K562 (cell line): Measurements from ENCODE around the gene GLRA1. TPM values are rescaled to one million over a fixed set of nuclear protein-coding genes. Genes with fewer than 3 reads are reported as not detected.
"Not testable (repeated sequence)": the region's sequence is repeated elsewhere in the genome, so short reads cannot be mapped to it uniquely, and the experiment has no call there.

Source experiments
- ATAC-seq: fragments of 200-7000 bp; cut with Tn5 transposase; 3 replicates; pipeline ENCODE4 v1.9.1; 2020; ENCODE audit warnings: moderate library complexity
- BruUV-seq: library from RNA; stranded (reverse); fragments of 400-500 nt; replicated peaks from 2 replicates; lab custom pipeline; 2021; lab: Mats Ljungman, UMichigan
- CTCF ChIA-PET: fragments of 300-600 bp; formaldehyde crosslinking; extraction: SDS; loops from one replicate; lab custom pipeline; 2021; ENCODE audit warnings: low intra/inter-chr PET ratio; lab: Yijun Ruan, JAX
- POLR2A ChIA-PET: fragments of 300-600, 350-650 bp; sonication (Branson Sonifier 250); formaldehyde crosslinking; extraction: SDS; loops from one replicate; lab custom pipeline; 2021; ENCODE audit warnings: antibody characterized with exemption, inconsistent platforms; lab: Yijun Ruan, JAX
- DNase-seq, 4 experiments: peaks; one replicate each; pipeline versions ENCODE4 v3.0.0 to v3.0.0-alpha.2; 2011 to 2018; ENCODE audit warnings: low spot score in 3 of 4, mixed read lengths in 3 of 4; ENCODE audit errors: extremely low read depth in 1 of 4
- FAIRE-seq: peaks from 2 replicates; lab custom pipeline; 2011; peaks lifted over from hg19 to GRCh38; lab: Jason Lieb, UNC
- H2AFZ ChIP-seq: 2 replicates; pipeline ENCODE4 v1.6.0; 2011; ENCODE audit warnings: low read depth, low read length, control low read depth, inconsistent platforms
- H3K27ac ChIP-seq: fragments of 200-600 bp; 3 replicates; pipeline ENCODE4 v1.8.0; 2011; ENCODE audit warnings: low read depth, mild to moderate bottlenecking, control low read depth, inconsistent platforms, low read length, moderate library complexity, mixed read lengths; ENCODE audit errors: extremely low read depth
- H3K27me3 ChIP-seq, 2 experiments: fragments of 300-600 bp in 1 of 2; 2 replicates in 1 of 2; 3 replicates in 1 of 2; pipeline versions ENCODE4 v1.6.0 to v1.8.0; 2011; ENCODE audit warnings: inconsistent platforms in 2 of 2, low read length in 2 of 2, mild to moderate bottlenecking in 1 of 2, mixed read lengths in 1 of 2, moderate library complexity in 1 of 2; ENCODE audit not compliant: control insufficient read depth in 2 of 2, insufficient read depth in 2 of 2
- H3K36me3 ChIP-seq: fragments of 300-600 bp; 3 replicates; pipeline ENCODE4 v1.8.0; 2011; ENCODE audit warnings: mild to moderate bottlenecking, low read length, inconsistent platforms; ENCODE audit not compliant: control insufficient read depth, insufficient read depth
- H3K4me1 ChIP-seq, 2 experiments: fragments of 200-600 bp in 1 of 2; replicated peaks in 1 of 2; 2 replicates in 1 of 2; 3 replicates in 1 of 2; pipeline versions ENCODE4 v1.5.1 to v1.8.0; 2011; ENCODE audit warnings: inconsistent platforms in 2 of 2, low read length in 2 of 2, mild to moderate bottlenecking in 1 of 2, mixed read lengths in 1 of 2, moderate library complexity in 1 of 2; ENCODE audit not compliant: control insufficient read depth in 2 of 2, insufficient read depth in 2 of 2
- H3K4me2 ChIP-seq: 2 replicates; pipeline ENCODE4 v1.6.1; 2011; ENCODE audit warnings: low read length, control low read depth, inconsistent platforms, mixed read lengths; ENCODE audit not compliant: insufficient read depth
- H3K4me3 ChIP-seq: fragments of 200-600 bp; sonication (generic), shearing (Covaris generic); 2 replicates; pipeline ENCODE4 v1.5.1; 2016; ENCODE audit warnings: control low read depth, inconsistent platforms
- H3K79me2 ChIP-seq: fragments of 200-600 bp; 3 replicates; pipeline ENCODE4 v1.8.0; 2011; ENCODE audit warnings: low read length, inconsistent platforms; ENCODE audit not compliant: control insufficient read depth, insufficient read depth
- H3K9ac ChIP-seq, 2 experiments: 2 replicates each; pipeline versions ENCODE4 v1.6.0 to v1.6.1; 2011; ENCODE audit warnings: low read depth in 2 of 2, low read length in 2 of 2, control low read depth in 1 of 2, inconsistent platforms in 1 of 2, mild to moderate bottlenecking in 1 of 2, mixed read lengths in 1 of 2; ENCODE audit not compliant: insufficient read depth in 1 of 2
- H3K9me1 ChIP-seq: one replicate; pipeline ENCODE4 v1.6.0; 2011; ENCODE audit warnings: inconsistent platforms, mild to moderate bottlenecking, low read length, moderate library complexity; ENCODE audit not compliant: control insufficient read depth, insufficient read depth
- H3K9me3 ChIP-seq: replicated peaks from 2 replicates; pipeline ENCODE4 v1.5.1; 2011; ENCODE audit warnings: low read depth, low read length, inconsistent platforms; ENCODE audit not compliant: control insufficient read depth, insufficient read depth
- H4K20me1 ChIP-seq: replicated peaks from 2 replicates; pipeline ENCODE4 v1.6.1; 2011; ENCODE audit warnings: low read length, inconsistent platforms, mixed read lengths; ENCODE audit not compliant: control insufficient read depth, insufficient read depth
- MAFG ChIP-seq: fragments of 450-650 bp; conservative IDR thresholded peaks from 2 replicates; pipeline ENCODE4 v1.6.1; 2016; ENCODE audit warnings: missing genetic modification characterization, missing compliant biosample characterization
- ZFP1 ChIP-seq: fragments of 450-650 bp; formaldehyde crosslinking; IDR thresholded peaks from 2 replicates; pipeline ENCODE4 v1.4.0; 2020; ENCODE audit warnings: mild to moderate bottlenecking, mixed read lengths
- WGBS: fragments of 100-300 bp; shearing (Covaris generic); methylation state at CpG from one replicate; pipeline ENCODE4 v1.1.6; 2016; ENCODE audit warnings: low coverage, mixed read lengths; ENCODE audit not compliant: insufficient coverage; ENCODE audit errors: missing lambda C conversion rate; 5-methylcytosine and 5-hydroxymethylcytosine counted together
- in situ Hi-C: fragments of 300-500 bp; cut with MboI; formaldehyde crosslinking; loops from 4 replicates; pipeline ENCODE4 v1.15.0; 2018; ENCODE audit warnings: inconsistent platforms, mixed read lengths
- intact Hi-C: fragments of 100-400 bp; cut with micrococcal nuclease; formaldehyde crosslinking; loops from 2 replicates; pipeline ENCODE4 v1.14.2; 2022
- polyA plus RNA-seq, 8 experiments: library from polyadenylated mRNA; depleted of rRNA in 4 of 8; stranded (reverse) in 5 of 8; unstranded in 3 of 8; fragments of >200 nt; fragmentation: Nextera tagmentation in 2 of 8; fragmentation: Illumina TruSeq in 1 of 8; extraction: Ambion mirVana in 2 of 8; extraction: Trizol in 1 of 8; gene quantifications; 2 replicates each; pipeline versions ENCODE4 v1.2.1 to v1.2.3, GENCODE V29; 2011 to 2014; ENCODE audit warnings: inconsistent platforms in 1 of 8, missing spikeins in 1 of 8
- total RNA-seq, 7 experiments: library from RNA; depleted of rRNA in 6 of 7; stranded (reverse); fragments of >200 nt in 6 of 7; fragmentation: Illumina TruSeq in 2 of 7; extraction: Trizol in 2 of 7; gene quantifications; 2 replicates each; pipeline versions ENCODE4 v1.2.1 to v1.2.3, GENCODE V29; 2011 to 2021; ENCODE audit warnings: low replicate concordance in 1 of 7
- TF ChIP-seq, protein P1 (sequence below): fragments of 250-450 bp; sonication (Bioruptor Pico); IDR thresholded peaks from 2 replicates; pipeline ENCODE4 v1.4.0; 2020; ENCODE audit warnings: borderline replicate concordance

Gene GLRA1
- total and polyA plus RNA-seq, 9 of the 15 experiments (the other 6 are each of a cell fraction or from before 2014, with no cell fraction given): not detected

GRCh38 chr5:151846765-151847164, 77.9 kb downstream of the GLRA1 start (continued):
- TF ChIP-seq, protein P1, sequence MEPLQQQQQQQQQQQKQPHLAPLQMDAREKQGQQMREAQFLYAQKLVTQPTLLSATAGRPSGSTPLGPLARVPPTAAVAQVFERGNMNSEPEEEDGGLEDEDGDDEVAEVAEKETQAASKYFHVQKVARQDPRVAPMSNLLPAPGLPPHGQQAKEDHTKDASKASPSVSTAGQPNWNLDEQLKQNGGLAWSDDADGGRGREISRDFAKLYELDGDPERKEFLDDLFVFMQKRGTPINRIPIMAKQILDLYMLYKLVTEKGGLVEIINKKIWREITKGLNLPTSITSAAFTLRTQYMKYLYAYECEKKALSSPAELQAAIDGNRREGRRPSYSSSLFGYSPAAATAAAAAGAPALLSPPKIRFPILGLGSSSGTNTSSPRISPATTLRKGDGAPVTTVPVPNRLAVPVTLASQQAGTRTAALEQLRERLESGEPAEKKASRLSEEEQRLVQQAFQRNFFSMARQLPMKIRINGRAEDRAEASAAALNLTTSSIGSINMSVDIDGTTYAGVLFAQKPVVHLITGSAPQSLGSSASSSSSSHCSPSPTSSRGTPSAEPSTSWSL (CRISPR knock-in tag): no peak
- TF ChIP-seq MAFG (tag): 0 out of 2 replicates have a peak, but pooled peaks have one; percentile 32

DNA sequence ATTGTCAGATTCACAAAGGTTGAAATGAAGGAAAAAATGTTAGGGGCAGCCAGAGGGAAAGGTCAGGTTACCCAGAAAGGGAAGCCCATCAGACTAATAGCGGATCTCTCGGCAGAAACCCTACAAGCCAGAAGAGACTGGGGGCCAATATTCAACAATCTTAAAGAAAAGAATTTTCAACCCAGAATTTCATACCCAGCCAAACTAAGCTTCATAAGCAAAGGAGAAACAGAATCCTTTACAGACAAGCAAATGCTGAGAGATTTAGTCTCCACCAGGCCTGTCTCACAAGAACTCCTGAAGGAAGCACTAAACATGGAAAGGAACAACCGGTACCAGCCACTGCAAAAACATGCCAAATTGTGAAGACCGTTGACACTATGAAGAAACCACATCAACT, 91.8 kb downstream of the GLRA1 start:
- TF ChIP-seq ZFP1 (CRISPR knock-in tag): peak; percentile 74
- H3K9me3 ChIP-seq, H3K4me3 ChIP-seq, H3K36me3 ChIP-seq, BruUV-seq, ATAC-seq, FAIRE-seq, H3K9ac ChIP-seq, POLR2A ChIA-PET, H3K27ac ChIP-seq, H3K4me2 ChIP-seq, H3K27me3 ChIP-seq, DNase-seq, H3K4me1 ChIP-seq, H4K20me1 ChIP-seq, intact Hi-C loops, H2AFZ ChIP-seq, CTCF ChIA-PET, H3K9me1 ChIP-seq, H3K79me2 ChIP-seq: not testable (repeated sequence)
- in situ Hi-C loops: loop anchor here (10.0 to 25.0 kb wide), 2 partner anchors 304 to 672 kb away; no protein-coding TSS in a partner anchor
- 91% methylated on average over 4 of the region's 4 CpGs for WGBS
